B cell (primary cell): ENCODE measurements around the gene RBM20. TPM values are rescaled to one million over a fixed set of nuclear protein-coding genes. Genes with fewer than 3 reads are reported as not detected.

Experiments
- ATAC-seq: fragments of 200-7000 bp; cut with Tn5 transposase; one replicate; pipeline ENCODE4 v1.10.0; 2021; ENCODE audit warnings: low read depth, mild to moderate bottlenecking, moderate number of reproducible peaks, moderate library complexity
- CTCF ChIA-PET: fragments of 350-600 bp; sonication (Branson Sonifier 250); formaldehyde crosslinking; loops from one replicate; lab custom pipeline; 2021; ENCODE audit warnings: antibody characterized with exemption, inconsistent platforms; lab: Charles Lee
- POLR2A ChIA-PET: fragments of 350-600 bp; sonication (Branson Sonifier 250); formaldehyde crosslinking; loops from one replicate; lab custom pipeline; 2021; ENCODE audit warnings: antibody characterized with exemption; lab: Charles Lee
- DNase-seq: peaks from one replicate; pipeline ENCODE4 v3.0.0; 2013
- H2AFZ ChIP-seq: 2 replicates; pipeline ENCODE4 v1.6.1; 2012; ENCODE audit warnings: mild to moderate bottlenecking, low read depth, low read length; ENCODE audit not compliant: insufficient read depth, poor library complexity, severe bottlenecking
- H3K27ac ChIP-seq, 2 donors: 1 replicate in 1 of 2; 2 replicates in 1 of 2; pipeline ENCODE4 v1.5.1; 2012 to 2013; ENCODE audit warnings: low read length in 2 of 2, mild to moderate bottlenecking in 2 of 2, moderate library complexity in 1 of 2
- H3K27me3 ChIP-seq, 4 experiments: fragments of 200-600 bp in 1 of 4; sonication (generic) in 1 of 4; replicated peaks in 1 of 4; 1 replicate in 2 of 4; 2 replicates in 2 of 4; pipeline versions ENCODE4 v1.6.1 to v1.7.0; 2013 to 2016; ENCODE audit warnings: low read length in 3 of 4, mild to moderate bottlenecking in 2 of 4, mixed read lengths in 1 of 4, moderate library complexity in 1 of 4; ENCODE audit not compliant: insufficient read depth in 4 of 4, control insufficient read depth in 3 of 4; ENCODE audit errors: control extremely low read depth in 1 of 4
- H3K36me3 ChIP-seq, 2 experiments: replicated peaks in 1 of 2; 1 replicate in 1 of 2; 2 replicates in 1 of 2; pipeline versions ENCODE4 v1.6.1 to v1.7.1; 2013; ENCODE audit warnings: low read length in 1 of 2; ENCODE audit not compliant: insufficient read depth in 2 of 2, control insufficient read depth in 1 of 2; ENCODE audit errors: control extremely low read depth in 1 of 2, extremely low read depth in 1 of 2
- H3K4me1 ChIP-seq, 2 donors: fragments of 200-600 bp in 1 of 2; sonication (generic) in 1 of 2; 1 replicate in 1 of 2; 2 replicates in 1 of 2; pipeline versions ENCODE4 v1.5.1 to v1.6.1; 2013 to 2017; ENCODE audit warnings: low read length in 2 of 2; ENCODE audit not compliant: control insufficient read depth in 2 of 2, insufficient read depth in 2 of 2
- H3K4me2 ChIP-seq: replicated peaks from 2 replicates; pipeline ENCODE3; 2012; ENCODE audit warnings: mild to moderate bottlenecking, low read depth, low read length; ENCODE audit not compliant: poor library complexity, severe bottlenecking
- H3K4me3 ChIP-seq, 5 experiments: fragments of 200-600 bp in 1 of 5; sonication (generic) in 1 of 5; 1 replicate in 3 of 5; 2 replicates in 2 of 5; pipeline versions ENCODE4 v1.5.1 to v1.7.0; 2011 to 2016; ENCODE audit warnings: low read length in 4 of 5, mild to moderate bottlenecking in 4 of 5, low read depth in 2 of 5, control low read depth in 1 of 5, moderate library complexity in 1 of 5; ENCODE audit not compliant: insufficient read depth in 1 of 5; ENCODE audit errors: control extremely low read depth in 1 of 5, extremely low read depth in 1 of 5
- H3K79me2 ChIP-seq: fragments of 200-600 bp; sonication (generic); one replicate; pipeline ENCODE4 v1.6.0; 2016; ENCODE audit warnings: low read length; ENCODE audit not compliant: control insufficient read depth, insufficient read depth
- H3K9ac ChIP-seq: fragments of 200-600 bp; sonication (generic); 2 replicates; pipeline ENCODE4 v1.6.1; 2017; ENCODE audit warnings: mild to moderate bottlenecking, low read length, moderate library complexity
- H3K9me3 ChIP-seq, 3 donors: one replicate each; pipeline versions ENCODE4 v1.6.1 to v1.7.1; 2013; ENCODE audit warnings: low read length in 2 of 3; ENCODE audit not compliant: control insufficient read depth in 2 of 3, insufficient read depth in 1 of 3; ENCODE audit errors: control extremely low read depth in 1 of 3
- H4K20me1 ChIP-seq: 2 replicates; pipeline ENCODE4 v1.6.0; 2012; ENCODE audit warnings: mild to moderate bottlenecking, low read length; ENCODE audit not compliant: insufficient read depth, control insufficient read depth, poor library complexity, severe bottlenecking
- H3K27ac Mint-ChIP-seq: one replicate; pipeline ENCODE4 v1.8.0; 2021; ENCODE audit warnings: mixed read lengths
- H3K27me3 Mint-ChIP-seq: one replicate; pipeline ENCODE4 v1.8.0; 2021; ENCODE audit warnings: mixed read lengths
- H3K4me1 Mint-ChIP-seq: one replicate; pipeline ENCODE4 v1.8.0; 2021; ENCODE audit warnings: mixed read lengths
- H3K4me3 Mint-ChIP-seq: one replicate; pipeline ENCODE4 v1.8.0; 2021; ENCODE audit warnings: mixed read lengths
- H3K9me3 Mint-ChIP-seq: one replicate; pipeline ENCODE4 v1.8.0; 2022; ENCODE audit warnings: mixed read lengths; ENCODE audit not compliant: insufficient read depth
- CTCF ChIP-seq: fragments of 200-600 bp; IDR thresholded peaks from one replicate; pipeline ENCODE4 v1.8.0; 2022; ENCODE audit warnings: antibody characterized with exemption, mild to moderate bottlenecking
- EZH2 ChIP-seq: IDR thresholded peaks from 2 replicates; pipeline ENCODE4 v1.6.1; 2012; ENCODE audit warnings: borderline replicate concordance, low read depth, mild to moderate bottlenecking, moderate library complexity, low read length; ENCODE audit not compliant: insufficient read depth, poor library complexity, severe bottlenecking
- WGBS: methylation state at CpG from one replicate; pipeline ENCODE4 v1.1.5; 2013; ENCODE audit warnings: missing lambda C conversion rate; ENCODE audit not compliant: insufficient coverage; 5-methylcytosine and 5-hydroxymethylcytosine counted together
- intact Hi-C: fragments of 100-400 bp; cut with micrococcal nuclease; formaldehyde crosslinking; loops from one replicate; pipeline ENCODE4 v1.10.0; 2022
- polyA plus RNA-seq: library from polyadenylated mRNA; depleted of rRNA; stranded (reverse); fragments of >200 nt; gene quantifications from 2 replicates; pipeline ENCODE4 v1.2.3, GENCODE V29; 2012
- total RNA-seq, 2 donors: library from RNA; stranded (reverse); fragments of 120-200 nt in 1 of 2; gene quantifications; 1 replicate in 1 of 2; 2 replicates in 1 of 2; pipeline versions ENCODE4 v1.2.3 to v1.2.4, GENCODE V29; 2013 to 2022

Gene RBM20
- total and polyA plus RNA-seq, 2 donors (not counting 1 experiment from before 2014, with no cell fraction given), result not detected

- peak overlapping the region; percentile 89 to 94 for H3K27ac ChIP-seq
- peaks cover 57% of the 10 kb centered on the region for H3K4me1 Mint-ChIP-seq
- ATAC-seq (peak; percentile 61), DNase-seq (peak; percentile 87)
- peaks cover 11% of the 10 kb centered on the region for H4K20me1 ChIP-seq
- peak overlapping the region; percentile 87 for H3K4me2 ChIP-seq
- H3K27me3 Mint-ChIP-seq, result no peaks in the 10 kb centered on the region
- peaks cover 0 to 11% of the 10 kb centered on the region in 2 experiments for H3K36me3 ChIP-seq
- ChIA-PET CTCF (interaction anchor here (0.6 to 2.3 kb wide), 18 partner anchors 10 to 126 kb away, joined by 3 to 56 read pairs (median 4); no protein-coding TSS in a partner anchor), POLR2A (interaction anchor here (0.7 to 2.7 kb wide), 10 partner anchors 8 to 87 kb away, joined by 3 to 44 read pairs (median 4); partner anchors contain the start of genes BBIP1 and SHOC2)
- no peaks in the 10 kb centered on the region for H3K27me3 ChIP-seq
- H3K27ac Mint-ChIP-seq, result peak overlapping the region; percentile 96
- no peaks in the 10 kb centered on the region for H3K9me3 Mint-ChIP-seq
- H3K4me1 ChIP-seq, result peaks cover 53% of the 10 kb centered on the region in 2 donors
- intact Hi-C loops, result loop anchor here (1.0 to 5.0 kb wide), 6 partner anchors 8 to 306 kb away; partner anchors contain the start of genes BBIP1, SHOC2 and SMC3
- no peaks in the 10 kb centered on the region for H3K9me3 ChIP-seq
- TF ChIP-seq CTCF (no peak), EZH2 (no peak)
- peak overlapping the region; percentile 82 to 94 (median 85) for H3K4me3 ChIP-seq
- H2AFZ ChIP-seq, result peak overlapping the region; percentile 68
- H3K9ac ChIP-seq, result peak overlapping the region; percentile 88
- peak overlapping the region; percentile 91 for H3K4me3 Mint-ChIP-seq
- H3K79me2 ChIP-seq, result peaks cover 75% of the 10 kb centered on the region
- WGBS, result under 1% methylated on average over 51 of the region's 70 CpGs
Observed at GRCh38 chr10:110872145-110872983, 228.2 kb downstream of the RBM20 start.
